Measurements from ENCODE around the gene SUN2.

Gene SUN2

DNA sequence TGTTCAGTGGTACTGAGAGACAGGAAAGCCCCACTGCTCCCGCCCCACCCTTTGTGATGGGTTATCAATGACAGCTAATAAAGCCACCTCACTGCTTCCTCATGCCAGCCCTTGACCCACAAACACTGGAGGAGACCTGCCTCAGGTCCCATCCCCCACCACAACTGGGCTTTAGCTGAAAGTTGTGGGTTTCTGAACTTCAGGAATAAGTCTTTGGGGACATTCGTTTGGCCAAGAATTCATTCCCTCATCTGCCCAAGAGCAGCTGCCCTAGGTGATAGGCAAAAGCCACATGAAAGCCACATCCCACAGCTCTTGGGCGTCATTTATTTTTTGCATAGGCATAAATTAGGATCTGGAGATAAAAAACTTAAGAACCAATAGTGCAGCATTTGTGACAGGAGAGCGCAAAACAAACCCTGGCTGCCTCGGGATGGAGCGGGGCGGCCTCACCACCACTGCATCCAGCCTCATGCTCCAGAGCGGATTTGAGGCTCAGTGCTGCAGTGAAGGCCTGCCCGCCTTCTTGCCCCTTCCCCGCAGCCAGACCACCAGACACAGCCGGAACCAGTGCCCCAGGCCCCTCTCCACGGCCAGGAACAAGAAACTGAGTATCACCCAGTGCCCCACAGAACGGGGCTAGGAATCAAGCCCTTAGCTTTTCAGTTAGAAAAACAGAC is 21.2 kb downstream of the SUN2 start:
- no peak for DNase-seq

DNA sequence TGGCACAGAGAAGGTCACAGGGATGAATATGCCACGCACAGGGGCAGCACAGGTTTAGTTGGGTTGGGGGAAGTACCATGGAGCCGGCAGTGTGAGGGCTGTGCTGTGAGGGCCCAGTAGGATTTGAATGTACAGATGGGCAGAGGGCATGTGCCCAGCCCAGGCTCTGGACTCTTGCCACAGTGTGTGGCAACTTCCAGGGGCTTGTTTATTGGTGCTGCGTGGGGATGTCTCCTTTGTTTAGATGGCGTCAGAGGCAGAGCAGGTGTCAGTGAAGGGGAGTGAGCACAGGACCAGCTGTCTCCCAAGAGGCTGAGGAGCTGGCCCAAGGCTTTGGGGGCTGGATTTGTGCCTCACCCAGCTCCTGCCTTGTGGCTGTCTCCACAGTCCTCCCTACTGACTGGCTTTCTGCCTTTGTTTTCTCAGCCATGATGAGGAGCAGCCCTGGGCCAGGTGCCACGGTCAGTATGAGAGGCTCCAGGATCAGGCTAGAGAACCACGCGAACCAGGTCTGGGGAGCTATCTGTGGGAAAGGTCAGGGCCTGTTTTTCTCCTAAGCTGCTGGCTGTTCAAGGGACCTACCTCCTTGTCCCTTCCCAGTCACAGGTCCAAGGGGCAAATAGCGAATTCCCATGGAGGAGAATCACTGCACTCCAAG is 21.9 kb downstream of the SUN2 start:
- peak; percentile 82 for DNase-seq

DNA sequence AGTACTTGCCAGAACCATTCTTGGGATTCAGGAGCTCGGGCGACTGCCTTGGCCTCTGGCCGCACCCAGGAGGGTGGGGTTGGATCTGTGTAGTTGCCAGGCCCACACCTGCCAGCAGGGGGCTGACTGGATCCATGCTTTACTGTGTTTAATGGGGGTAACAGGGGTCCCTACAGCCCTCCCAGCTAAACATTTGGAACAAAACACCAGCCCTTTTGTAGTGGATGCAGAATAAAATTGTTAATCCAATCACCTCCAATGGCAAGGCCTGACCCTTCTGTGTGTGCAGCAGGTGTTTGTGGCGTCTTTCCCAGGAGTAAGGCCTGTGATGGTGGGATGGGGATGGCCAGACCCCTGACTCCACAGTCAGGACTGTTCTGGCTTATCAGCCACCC is 22.5 kb downstream of the SUN2 start:
- peak; percentile 48 for DNase-seq

DNA sequence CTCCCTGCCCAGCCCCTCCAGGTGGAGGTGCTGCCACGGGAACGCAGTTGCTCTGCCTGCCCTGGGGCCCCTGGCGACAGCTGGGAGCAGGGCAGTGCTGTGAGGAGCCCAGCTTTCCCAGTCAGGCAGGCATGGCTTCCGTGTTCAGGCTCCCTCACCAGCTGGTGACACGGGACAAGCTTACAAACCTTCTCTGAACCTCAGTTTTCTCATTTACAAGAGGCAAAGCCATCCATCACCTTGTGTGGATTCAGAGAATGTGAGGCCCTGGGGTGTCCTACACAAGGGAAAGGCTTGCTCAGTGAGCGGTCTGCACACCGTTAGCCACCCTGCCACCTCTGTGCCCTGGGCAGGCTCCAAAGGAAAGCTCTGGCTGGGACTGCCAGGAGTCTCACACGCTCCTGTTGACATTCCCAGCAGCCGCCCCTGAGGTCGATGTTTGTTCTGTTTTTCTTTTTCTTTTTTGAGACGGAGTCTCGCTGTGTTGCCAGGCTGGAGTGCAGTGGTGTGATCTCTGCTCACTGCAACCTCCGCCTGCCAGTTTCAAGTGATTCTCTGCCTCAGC is 23.5 kb downstream of the SUN2 start:
- no peak for DNase-seq

DNA sequence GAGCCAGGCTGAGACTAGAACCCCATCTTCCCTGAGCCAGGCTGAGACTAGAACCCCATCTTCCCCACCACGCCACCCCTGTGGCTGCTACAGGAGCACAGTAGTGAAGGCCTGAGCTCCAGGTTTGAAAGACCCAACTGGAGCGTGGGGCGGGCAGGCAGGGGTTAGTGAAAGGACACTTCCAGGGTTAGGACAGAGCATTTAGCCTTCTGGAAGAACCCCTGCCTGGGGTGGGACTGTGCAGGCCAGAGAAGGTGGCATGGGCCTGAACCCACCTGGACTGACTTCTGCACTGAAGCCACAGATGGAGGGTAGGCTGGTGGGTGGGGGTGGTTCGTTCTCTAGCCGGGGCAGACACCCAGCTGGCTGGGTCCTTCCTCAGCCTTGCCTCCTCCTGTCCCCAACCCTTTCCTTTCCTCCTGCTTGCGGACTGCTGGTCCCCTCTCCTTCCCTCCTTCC is 24.1 kb downstream of the SUN2 start:
- no peak for DNase-seq

DNA sequence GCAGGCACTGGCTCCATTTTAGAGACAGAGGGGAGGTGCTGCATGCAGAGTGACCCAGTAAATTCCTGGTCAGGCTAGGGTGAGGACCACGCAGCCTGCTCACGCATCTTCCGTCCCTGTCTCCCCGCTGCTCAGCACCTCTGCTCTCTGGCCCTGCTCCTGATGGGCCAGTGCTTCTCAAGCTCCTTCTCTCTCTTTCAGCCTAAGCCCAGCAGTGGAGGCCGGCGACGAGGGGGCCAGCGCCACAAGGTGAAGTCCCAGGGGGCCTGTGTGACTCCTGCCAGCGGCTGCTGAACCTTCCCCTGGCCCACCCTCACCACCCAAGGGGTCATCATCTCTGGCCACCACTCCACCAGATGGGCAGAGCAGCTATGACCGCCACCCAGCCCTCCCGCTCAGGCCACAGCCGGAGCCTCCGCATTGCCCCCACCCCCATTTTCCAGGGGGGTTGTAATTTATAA is 25.4 kb downstream of the SUN2 start:
- no peak for DNase-seq

DNA sequence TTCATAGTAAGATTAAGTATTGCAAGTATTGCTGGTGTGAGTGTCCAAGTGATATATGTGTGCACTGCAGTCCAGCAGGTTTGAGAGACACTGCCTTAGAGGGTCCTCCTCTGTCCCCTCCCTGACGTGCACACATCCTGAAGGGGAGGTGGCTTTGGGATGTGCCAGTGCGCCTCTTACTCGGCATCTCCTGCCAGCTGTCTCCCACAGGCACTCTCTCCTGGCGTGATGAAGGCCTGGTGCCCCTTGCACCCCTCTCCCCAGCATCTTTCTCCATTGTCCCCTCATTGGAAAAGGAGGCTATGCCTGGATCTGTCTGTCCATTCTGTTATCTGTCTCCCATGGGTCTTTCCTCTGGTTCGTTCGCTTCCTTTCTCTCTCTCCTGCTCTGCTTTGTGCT is 25.9 kb downstream of the SUN2 start:
- no peak for DNase-seq

DNA sequence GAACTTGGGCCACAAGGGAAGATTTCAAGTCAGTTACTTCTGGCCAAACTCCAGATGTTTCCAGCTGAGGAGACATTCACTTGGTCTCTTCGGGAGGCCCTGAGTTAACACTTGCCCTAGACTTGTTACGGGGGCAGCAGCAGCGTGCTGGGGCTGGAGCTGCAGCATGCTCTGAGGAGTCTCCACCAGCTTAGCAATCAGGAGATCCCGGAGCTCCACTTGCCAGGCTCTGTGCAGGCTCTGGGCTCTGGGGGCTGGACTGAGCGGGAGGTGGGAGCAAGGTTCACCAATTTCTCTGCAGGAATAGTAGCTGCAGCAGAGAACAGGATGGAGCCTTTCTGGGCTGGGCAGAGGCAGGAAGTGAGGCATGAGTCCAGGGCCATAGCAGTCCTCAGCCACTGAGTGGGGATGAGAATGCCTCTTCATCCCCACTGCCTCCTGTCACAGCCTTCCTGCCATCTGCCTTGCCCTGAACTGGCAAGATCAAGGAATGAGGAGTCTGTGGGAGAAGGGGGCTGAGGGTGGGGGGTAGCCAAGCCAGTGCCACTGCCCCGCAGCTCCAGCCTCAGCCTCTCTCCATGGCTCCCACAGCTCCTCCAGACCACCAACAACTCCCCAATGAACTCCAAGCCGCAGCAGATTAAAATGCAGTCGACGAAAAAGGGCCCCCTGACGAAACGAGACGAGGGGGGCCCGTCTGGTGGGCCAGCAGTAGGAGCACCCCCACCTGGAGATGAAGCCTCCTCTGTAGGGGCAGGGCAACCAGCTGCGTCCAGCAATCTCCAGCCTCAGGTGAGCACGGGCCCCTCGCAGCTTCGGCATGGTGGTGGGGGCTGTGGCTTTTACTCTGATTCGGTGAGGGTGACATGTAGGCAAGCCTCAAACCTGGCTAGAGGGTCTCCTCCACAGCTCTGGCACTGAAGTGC is 26.7 kb downstream of the SUN2 start:
- DNase-seq: no peak

DNA sequence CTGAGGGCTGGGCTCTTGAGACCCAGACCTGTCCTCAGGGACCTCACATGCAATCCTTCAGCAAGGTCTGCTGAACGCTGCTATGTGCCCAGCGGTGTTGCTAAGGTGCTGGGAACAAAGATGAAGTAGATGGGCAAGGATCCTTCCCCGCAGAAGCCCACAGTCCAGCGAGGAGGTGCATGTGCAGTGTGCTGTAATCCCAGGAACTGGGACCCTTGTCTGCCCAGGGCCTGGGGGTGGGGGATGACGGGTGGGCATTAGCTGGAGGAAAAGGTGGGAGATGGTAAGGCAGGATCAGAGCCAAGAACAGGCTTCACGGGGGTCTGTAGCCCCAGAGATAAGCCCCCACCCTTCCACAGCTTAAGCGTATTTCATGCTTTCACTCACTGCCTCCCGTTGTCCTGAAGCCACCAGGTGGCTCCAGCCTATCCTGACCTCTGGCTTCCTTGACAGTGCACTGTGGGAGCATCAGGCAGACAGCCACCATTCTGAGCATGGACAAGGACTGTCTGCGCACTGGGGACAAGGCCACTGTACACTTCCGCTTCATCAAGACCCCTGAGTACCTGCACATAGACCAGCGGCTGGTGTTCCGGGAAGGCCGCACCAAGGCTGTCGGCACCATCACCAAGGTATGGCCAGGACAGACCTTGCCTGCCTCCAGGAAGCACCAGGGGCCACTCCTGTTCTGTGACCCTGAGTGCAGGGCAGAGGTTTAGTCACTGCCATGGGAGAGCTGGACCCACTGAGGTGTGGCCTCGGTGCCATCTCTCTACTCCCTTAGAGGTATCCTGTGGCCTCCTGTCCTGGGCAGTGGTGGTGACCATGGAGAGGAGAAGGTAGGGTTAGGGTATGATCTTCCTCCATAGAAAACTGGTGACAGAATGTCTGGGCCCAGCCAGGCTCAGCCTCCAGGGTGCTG is 28.0 kb downstream of the SUN2 start:
- DNase-seq: no peak

DNA sequence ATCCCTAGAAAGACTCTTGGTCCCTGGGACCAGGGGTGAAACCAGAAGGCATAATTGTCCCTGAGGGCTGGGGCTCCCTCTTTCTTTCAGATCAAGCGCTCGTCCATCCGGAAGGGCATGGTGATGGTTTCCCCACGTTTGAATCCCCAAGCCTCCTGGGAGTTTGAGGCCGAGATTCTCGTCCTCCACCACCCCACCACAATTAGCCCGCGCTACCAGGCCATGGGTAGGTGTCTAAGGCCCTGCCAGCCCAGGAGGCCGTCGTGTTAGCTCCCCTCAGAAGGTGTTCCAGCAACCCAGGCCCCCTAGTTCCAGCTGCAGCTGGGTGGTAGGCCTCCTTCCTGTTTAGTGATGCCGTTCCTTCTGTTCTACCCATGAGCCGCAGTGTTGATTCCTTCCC is 28.7 kb downstream of the SUN2 start:
- no peak for DNase-seq

DNA sequence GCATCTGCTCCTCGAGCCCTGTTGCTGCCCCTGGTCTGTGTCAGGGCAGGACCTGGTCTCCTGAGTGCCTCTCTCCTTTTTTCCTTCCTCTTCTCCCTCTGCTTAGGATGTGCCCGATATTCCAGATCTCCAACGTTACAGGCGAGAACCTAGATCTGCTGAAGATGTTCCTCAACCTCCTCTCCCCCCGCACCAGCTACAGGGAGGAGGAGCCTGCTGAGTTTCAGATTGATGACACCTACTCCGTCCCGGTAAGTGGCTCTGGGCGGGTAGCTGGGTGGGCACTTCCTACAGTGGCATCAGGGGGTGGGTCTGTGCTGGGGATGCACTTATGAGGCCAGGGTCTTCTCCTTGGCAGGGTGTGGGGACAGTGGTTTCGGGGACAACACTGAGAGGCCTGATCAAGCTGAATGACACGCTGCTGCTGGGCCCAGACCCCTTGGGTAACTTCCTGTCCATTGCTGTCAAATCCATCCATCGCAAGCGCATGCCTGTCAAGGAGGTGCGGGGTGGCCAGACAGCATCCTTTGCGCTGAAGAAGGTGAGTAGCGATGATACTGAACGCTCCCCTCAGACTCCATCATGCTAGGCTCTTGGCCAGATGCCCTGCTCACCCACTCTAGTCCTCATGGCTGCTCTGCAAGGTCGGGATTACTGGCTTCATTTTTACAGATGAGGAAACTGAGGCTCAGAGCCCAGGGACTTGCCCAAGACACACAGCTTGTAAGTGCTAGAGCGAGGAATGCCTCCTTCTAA is 29.7 kb downstream of the SUN2 start:
- DNase-seq: no peak

DNA sequence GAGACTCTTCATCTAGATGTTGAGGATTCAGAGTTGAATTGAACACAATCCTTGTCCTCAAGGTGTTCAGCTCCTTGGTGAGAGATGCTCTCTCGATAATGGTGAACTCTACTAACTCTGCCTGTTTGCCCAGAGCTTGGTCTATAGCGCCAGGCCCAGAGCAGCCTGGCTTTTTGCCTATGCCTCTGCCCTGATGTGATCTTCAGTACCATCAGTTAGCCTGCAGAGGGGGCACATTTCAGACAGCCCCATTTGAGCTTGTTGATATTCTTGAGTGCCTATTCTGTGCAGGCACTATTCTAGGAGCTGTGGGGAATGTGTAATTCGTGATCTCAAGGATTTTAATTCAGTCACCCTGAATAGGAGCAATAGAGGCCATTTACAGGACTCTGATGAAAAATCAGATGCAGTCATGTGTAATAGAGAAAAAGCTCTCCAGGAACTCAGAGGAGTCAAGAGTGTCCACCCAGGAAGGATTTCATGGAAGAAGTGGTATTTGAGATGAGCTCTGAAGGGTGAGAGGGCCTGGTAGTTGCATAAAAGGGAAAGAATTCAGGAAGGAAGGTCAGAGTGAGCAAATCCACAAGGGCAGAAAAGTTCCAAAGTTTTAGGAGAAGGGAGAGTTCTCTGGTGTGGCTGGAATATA is 30.7 kb downstream of the SUN2 start:
- peak; percentile 8 for DNase-seq

DNA sequence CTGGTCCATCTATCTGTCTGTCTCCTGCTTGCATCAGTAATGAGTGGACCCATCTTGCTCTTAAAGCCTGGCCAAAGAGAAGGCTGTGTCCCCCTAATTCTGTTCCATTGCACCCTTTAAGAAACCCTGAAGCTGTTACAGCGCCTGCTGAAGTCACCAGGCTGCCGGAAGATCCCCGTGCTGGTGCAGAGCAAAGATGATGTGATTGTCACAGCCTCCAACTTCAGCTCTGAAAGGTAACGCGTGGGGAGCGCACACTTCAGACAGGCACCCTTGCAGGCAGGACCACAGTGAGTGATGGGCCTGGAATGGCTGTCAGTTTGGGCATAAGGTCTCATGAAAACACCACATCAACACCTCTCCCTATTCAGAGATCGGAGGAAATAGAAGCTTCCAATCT is 31.6 kb downstream of the SUN2 start:
- DNase-seq: no peak

DNA sequence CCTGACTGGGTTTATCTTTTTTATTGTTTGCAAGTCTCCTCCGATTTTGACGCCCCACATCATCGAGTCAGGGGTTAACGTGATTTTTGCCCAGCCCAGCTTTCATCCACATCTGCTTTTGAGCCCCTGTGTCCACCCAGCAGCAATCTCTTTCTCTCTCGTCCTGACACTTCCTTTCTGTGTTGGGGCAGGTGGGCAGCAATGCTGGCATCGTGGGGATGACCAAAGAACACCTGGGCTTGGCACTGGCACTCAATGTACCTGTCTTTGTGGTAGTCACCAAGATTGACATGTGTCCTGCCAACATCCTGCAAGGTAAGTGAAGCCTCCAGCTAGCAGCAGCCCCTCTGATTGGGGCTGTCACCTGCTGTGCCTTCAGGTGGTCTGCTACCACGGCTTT is 34.2 kb downstream of the SUN2 start:
- DNase-seq: no peak

DNA sequence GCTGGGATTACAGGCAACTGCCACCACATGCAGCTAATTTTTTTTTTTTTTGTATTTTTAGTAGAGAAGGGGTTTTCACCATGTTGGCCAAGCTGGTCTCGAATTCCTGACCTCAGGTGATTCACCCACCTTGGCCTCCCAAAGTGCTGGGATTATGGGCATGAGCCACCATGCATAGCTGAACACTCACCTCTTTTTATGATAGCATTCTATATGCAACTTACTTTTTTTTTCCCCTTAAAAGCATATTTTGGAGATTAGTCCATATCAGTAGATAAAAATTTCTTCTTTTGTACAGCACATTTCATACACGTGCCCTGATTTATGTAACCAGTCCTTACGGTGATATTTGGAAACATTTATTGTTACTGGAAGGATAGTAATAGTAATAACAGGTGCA is 35.4 kb downstream of the SUN2 start:
- no peak for DNase-seq

DNA sequence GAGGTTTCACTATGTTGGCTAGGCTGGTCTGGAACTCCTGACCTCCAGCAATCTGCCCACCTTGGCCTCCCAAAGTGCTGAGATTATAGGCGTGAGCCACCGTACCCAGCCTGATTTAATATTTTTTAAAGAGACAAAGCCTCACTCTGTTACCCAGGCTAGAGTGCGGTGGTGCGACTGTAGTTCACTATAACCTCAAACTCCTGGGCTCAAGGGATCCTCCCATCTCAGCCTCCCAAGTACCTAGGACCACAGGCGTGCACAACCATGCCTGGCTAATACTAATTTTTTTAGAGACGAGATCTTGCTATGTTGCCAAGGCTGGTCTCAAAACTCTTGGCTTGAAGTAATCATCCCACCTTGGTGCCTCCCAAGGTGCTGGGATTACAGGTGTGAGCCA is 36.6 kb downstream of the SUN2 start:
- no peak for DNase-seq

DNA sequence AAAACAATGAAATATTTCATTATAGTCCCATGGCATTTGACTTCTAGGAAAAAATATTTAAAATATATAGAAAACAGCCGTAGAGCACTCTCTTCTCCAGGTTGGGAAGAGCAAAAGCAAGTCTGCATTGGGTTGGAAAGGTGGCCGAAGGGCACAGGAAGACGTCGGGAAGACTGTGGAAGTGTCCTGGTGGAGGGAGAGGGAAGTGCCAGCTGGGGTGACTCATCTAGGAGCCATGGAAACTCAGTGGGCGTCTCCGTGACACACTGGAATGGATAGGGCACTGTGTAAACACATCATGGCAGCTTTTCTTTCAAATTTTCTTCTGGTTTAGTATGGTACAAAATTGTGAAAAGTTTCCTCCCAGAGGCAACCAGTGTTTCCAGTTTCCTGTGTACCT is 37.4 kb downstream of the SUN2 start:
- no peak for DNase-seq

DNA sequence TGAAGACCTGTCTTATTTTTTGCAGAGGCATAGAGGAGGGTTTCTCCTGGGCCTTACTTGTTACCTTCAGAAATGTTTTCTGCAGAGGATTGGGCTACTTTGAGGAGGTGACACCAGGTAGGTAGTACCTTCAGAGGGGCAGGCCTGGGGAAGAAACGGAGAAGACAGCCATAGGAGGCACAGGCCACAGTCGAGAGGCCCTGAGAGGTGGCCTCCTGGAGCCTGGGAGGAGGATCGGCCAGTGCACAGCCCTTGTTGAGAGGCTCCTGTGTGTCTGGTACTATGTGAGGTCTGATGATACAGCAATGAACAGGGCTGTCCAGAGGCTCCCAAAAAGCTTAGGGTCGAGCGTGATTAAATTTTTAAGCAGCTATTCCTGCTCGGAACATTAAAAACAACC is 38.6 kb downstream of the SUN2 start:
- no peak for DNase-seq

DNA sequence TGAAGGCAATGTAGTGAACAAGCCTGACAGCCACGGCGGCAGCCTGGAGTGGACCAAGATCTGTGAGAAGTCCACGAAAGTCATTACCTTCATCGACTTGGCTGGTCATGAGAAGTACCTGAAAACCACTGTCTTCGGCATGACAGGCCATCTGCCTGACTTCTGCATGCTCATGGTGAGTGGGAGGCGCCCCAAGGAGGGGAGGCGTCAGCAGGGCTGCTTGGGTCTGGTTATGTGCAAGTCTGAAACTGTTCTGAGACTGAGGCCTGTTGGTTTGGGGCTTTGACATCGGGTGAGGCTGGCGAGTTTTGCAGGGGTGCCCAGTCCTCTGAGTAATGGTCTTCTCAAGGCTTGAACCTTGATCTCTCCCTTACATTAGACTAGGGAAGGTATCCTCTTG is 39.0 kb downstream of the SUN2 start:
- no peak for DNase-seq

DNA sequence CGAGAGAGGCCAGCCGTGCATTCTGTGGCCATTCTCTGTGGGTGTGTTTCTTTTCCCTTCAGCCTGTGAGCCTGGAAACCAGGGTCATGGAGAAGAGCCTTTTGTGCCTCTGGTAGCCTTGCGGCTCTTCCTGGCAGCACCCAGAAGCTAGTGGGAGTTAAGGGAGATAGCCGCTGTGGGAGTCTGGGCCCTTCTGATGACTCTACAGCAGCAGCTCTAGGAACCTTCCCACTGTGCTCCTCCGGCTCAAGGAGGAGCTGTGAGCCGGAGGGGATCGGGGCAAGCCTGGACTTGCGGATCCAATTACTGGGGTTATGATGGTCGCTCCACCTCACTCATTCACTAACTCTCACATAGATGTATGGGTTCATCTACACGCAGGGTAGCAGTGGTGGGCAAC is 39.5 kb downstream of the SUN2 start:
- DNase-seq: no peak

DNA sequence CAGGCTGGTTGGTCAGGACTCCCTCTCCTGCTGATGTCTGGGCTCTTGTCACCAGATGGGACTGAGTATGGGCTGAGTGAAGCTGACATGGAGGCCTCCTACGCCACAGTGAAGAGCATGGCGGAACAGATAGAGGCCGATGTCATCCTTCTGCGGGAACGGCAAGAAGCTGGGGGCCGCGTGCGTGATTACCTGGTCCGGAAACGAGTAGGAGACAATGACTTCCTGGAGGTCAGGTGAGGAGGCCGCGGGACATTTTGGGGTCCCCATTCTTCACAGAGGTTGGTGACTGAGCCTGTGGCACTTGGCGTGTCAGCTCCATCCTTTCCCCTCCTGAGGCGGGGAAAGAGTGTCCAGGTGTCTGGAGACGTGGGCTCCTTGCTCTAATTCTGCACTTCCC is 39.9 kb downstream of the SUN2 start:
- no peak for DNase-seq
